CD4-positive, alpha-beta T cell treated with Interleukin-4 for 1 hour (primary cell): ENCODE measurements around the gene CMTR1.

ENCODE experiments used
- DNase-seq, 2 donors: peaks; one replicate each; pipeline ENCODE4 v3.0.0-alpha.2; 2020 to 2022

The CMTR1 gene

DNA sequence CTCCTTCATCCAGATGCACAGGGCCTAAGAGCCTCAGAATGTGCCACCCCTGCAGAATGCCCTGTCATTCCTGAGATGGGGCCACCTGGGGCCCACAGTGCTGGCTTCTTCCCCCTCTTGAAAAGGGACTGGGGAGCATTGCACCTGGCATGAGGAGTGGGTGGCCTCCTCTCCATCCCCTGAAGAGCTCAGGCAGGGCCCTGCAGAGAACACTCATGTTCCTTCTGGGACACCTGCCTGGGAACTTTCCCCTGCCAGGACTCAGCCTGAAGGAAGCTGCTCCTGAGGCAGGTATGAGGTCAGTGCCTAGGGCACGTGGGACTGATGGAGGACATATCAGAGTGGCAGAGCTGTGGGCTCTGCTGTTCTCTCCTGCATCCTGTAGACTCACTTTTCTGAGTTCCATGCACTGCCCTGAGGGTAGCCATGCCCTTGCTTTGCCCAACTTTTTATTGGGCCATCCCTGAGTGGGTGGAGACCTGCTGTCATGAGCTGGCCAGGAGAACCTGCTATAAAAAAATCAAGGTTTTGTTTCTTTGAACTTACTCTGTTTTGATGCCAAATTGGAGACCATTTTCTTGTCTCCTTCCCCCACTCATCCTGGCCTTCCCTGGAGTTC, 47.2 kb downstream of the CMTR1 start:
- DNase-seq, result no peak

GRCh38 chr6:37480951-37481534, 48.0 kb downstream of the CMTR1 start:
- no peak for DNase-seq

DNA sequence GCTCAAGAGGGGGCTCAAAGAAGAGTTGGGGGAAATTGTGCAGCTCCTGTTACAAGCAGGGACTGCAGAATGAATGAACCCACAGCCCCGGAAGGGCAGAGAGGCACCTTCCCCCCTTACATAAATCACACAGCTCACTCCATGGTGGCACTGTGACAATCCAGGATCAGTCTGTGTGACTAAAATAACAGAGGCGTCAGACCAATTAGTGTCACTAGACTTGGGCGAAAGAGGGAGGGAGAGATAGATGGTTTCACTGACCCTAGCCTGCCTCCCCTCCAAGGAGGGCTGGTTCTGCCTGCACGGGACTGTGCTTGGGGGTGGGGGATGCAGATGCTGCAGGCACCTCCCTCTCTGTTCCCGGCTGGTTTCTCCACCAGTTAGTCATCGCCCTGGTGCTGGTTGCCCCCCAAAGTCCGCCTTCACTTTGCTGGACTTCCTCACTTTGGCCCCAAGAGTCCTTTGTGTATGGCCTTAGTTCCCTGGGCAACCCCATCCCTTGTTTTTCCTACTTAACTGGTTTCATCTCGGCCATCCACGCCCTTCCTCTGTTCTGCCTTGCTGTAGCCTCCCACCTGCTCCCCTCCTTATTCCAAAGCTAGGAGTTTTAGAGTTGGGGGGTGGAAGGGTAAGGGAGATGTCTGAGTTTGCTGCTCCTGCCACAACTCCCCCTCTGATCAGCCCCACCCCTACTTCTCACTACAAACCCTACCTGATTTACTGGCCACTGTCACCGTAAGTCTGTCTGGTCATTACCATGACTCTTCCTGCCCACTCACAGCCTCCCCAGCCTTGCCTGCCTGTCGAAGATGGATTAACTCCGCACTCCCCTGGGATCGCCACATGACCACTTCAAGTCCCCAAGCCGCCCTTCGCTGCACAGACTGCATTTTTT, 48.9 kb downstream of the CMTR1 start:
- no peak for DNase-seq

GRCh38 chr6:37482606-37483251, 49.7 kb downstream of the CMTR1 start:
- DNase-seq, result no peak

GRCh38 chr6:37483252-37483901, 50.4 kb downstream of the CMTR1 start:
- DNase-seq, result no peak

GRCh38 chr6:37483917-37484785, 51.1 kb downstream of the CMTR1 start:
- DNase-seq, result peak; percentile 74 to 78

DNA sequence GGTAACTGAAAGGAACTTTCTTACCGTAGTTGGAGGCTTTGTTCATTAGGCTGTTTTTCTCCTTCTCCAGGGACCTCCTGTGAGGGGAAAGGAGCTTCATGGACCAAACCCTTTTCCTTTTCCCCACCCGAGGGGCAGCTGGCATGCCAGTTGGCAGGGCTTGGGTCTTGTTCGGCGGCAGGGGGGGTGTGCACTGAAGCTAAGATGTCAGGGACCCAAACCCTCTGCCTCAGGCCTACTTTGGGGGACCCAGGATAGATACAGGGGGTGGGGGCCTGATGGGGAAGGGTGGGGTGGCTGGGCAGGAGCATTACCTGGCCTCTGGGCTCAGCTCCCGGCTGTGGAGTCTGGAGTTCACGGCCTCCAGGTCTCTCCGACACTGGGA, 51.8 kb downstream of the CMTR1 start:
- DNase-seq, result no peak

DNA sequence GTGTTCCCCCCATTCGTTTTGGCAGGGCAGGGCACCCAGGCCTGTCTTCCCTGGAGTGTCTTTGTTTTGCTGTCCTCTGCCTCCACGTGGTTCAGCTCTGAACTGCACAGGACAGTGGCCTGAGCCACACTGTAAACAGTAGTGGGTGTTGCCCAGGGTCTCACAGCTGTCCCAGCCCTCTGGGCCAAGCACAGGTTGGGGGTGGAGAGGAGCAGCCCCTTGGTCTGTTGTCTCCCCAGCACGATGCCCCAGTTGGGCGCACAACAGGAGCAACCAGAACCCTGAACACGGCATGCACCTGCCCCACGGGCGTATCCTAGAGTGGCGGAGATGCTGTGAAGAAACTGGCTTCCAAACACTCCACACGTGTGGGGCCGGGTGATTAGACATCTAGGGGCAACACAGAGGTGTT, 52.3 kb downstream of the CMTR1 start:
- no peak for DNase-seq

- DNase-seq, result no peak
Measured at GRCh38 chr6:37486121-37486839, 53.3 kb downstream of the CMTR1 start.

- no peak for DNase-seq
Measured at GRCh38 chr6:37487591-37488380, 54.8 kb downstream of the CMTR1 start.

- no peak for DNase-seq
Measured at GRCh38 chr6:37488476-37488875, 55.5 kb downstream of the CMTR1 start.

DNA sequence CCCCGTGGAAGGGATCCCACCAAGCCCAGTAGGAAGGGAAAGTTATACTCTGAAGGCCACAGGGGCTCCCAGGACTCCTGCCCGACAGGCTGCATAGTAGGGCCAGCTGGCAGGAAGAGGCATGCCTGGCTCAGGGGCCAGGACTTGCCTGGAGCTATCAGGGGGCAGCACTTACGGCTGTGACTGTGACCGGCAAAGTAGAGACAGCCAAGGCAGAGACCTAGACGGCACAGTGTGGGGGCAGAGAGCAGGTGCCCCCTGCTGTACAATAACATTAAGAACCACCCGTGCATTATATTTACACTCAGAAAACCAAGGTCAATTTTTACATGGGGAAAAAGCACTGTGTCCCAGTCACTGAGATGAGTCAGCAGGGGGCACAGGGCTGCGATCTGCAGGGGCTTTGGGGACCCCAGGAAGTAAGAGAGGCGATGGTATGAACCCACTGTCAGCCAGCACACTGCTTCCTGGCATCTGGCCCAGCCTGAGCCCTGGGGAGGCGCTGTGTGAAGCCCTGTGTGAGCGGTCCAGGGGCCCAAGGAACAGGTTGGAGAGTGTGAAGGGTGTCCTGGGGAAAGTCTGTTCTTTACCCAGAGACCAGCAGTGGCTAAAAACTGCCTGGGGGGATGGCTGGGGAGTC, 56.8 kb downstream of the CMTR1 start:
- DNase-seq, result peak in 1 of 2 donors; percentile 40

DNA sequence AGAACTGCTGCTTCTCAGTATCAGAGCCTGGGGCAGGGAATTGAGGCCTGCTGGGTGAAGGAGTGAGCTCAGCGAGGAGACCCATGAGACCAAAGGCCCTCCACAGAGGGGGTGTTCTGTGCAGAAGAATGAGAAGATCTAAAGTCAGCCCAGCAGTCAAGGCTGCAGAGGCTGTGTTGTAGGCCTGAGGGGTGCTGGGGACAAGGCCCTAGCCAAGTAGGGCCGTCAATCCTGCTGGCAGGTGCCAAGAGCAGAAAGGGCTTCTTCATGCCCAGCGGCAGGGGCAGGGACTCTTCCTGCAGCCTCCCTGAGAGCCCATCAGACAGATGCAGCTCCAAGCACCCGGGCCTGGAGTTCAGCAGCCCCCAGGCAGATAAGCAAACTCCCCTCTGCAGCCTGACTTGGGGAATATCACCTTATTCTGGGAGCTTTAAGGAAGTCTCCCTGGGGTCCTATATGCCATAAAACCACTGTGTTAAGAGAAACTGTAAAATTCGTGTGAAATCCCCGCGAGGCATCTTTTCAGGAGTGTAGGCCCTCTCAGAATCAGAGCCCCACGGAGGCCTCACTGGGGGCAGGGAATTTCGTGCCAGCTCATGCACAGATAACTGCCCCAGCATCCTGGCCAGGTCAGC, 57.6 kb downstream of the CMTR1 start:
- no peak for DNase-seq

DNA sequence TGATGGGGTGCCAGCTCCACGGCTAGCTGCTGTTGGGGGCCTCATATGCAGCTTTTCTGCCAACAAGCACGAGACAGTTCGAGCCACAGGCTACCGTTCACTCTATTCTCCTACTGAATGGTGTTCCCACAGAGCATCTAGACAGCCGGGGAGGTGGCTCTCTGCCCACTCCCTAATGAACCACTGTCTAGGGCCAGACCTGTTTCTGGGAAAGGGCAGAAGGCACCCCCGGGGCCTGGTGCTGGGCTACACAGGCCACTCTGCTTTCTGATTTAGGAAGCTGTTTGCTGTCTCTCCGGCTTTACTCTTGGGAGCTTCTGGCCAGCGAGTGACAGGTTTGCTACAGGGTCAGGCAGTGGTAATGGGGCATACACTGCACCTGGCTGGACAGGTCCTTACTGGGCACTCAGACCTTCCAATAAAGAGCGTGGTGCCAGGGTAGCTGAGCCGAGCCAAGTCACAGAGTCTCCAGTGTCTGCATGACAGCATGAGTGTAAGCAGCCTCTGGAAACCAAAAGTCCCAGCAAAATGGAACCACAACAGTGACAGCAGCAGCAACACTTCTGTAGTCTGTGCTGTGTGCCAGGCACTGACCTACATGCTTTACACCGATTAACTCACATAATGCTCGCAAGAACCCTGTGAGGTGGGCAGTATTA, 58.3 kb downstream of the CMTR1 start:
- DNase-seq, result no peak

DNA sequence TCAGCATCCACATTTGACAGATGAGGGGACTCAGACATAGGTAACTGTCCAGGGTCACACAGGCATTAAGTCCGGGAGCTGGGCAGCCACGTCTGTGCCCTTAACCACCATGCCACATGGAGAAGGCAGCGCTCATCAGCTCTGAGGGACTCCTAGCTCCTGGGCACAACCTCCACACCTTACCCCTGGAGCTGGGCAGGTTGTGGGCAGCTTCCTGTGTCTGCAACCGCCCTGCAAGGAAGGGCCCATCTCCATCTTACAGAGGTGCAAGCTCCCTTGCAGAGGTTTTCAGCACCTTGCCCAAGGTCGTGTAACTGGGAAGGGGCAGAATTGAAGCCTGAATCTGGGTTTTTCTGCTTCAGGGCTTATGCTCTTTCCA, 58.8 kb downstream of the CMTR1 start:
- no peak for DNase-seq

DNA sequence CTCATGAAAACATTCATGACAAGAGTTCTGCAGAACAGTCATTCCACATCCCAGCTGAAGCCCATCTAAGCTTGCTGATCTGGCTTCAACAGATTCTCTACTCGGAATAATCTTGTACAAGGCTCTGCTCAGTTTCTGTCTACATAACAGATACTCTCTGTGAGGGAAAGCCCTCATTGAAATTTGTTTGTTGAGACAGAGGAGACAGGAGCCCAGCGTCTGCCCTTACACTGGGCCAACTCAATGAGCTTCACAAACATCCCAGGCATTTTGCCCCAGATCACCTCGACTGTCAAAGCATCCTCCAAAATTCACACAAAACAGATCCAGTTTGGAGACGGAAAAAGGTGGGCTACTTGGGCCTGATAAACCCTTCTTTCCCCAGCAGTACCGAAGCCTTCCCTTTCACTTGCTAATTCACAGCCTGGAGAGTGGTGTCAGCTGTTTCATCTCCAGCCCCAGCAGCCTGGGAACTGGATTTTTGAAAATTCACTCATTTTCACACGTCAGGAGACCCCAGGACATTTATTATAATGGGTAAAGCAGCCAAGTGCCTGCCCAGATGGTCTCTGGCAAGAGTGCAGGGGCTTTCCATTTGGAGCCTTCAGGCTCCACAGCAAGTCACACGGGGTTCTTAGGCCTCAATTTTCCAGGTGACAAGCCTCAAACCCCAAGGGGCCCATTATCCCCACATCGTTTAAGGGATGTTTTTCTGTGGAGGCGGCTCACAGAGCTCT, 59.4 kb downstream of the CMTR1 start:
- no peak for DNase-seq

GRCh38 chr6:37492991-37493660, 60.1 kb downstream of the CMTR1 start:
- DNase-seq, result no peak

GRCh38 chr6:37493661-37493995, 60.6 kb downstream of the CMTR1 start:
- DNase-seq, result no peak
